CD4-positive, CD25-positive, alpha-beta regulatory T cell (primary cell): ENCODE data around the gene WFDC9. TPM values are rescaled to one million over a fixed set of nuclear protein-coding genes. Genes with fewer than 3 reads are reported as not detected.
"Not testable (repeated sequence)": the region's sequence is repeated elsewhere in the genome, so short reads cannot be mapped to it uniquely, and the experiment has no call there.

Source experiments
- ATAC-seq, 2 donors: fragments of 150-1000 bp; cut with Tn5 transposase; one replicate each; pipeline ENCODE4 v1.10.0; 2021; ENCODE audit warnings: low read depth in 2 of 2, moderate number of reproducible peaks in 2 of 2, moderate library complexity in 1 of 2
- DNase-seq, 3 donors: peaks; one replicate each; pipeline versions ENCODE4 v3.0.0 to v3.0.0-alpha.2; 2012 to 2022; ENCODE audit warnings: mixed read lengths in 1 of 3
- H3K27ac ChIP-seq: one replicate; pipeline ENCODE4 v1.7.0; 2013; ENCODE audit warnings: mild to moderate bottlenecking, low read length; ENCODE audit not compliant: insufficient read depth, poor library complexity, severe bottlenecking
- H3K27me3 ChIP-seq: one replicate; pipeline ENCODE4 v1.7.0; 2013; ENCODE audit warnings: low read length; ENCODE audit not compliant: control insufficient read depth, insufficient read depth
- H3K36me3 ChIP-seq: one replicate; pipeline ENCODE4 v1.7.0; 2013; ENCODE audit warnings: mild to moderate bottlenecking, low read length, moderate library complexity; ENCODE audit not compliant: control insufficient read depth, insufficient read depth
- H3K4me1 ChIP-seq: 2 replicates; pipeline ENCODE4 v1.7.0; 2013; ENCODE audit warnings: mild to moderate bottlenecking, low read length; ENCODE audit not compliant: insufficient read depth, control insufficient read depth, poor library complexity, severe bottlenecking
- H3K4me3 ChIP-seq: one replicate; pipeline ENCODE4 v1.7.0; 2013; ENCODE audit warnings: low read depth, mild to moderate bottlenecking, low read length, moderate library complexity
- H3K9me3 ChIP-seq, 2 experiments: 1 replicate in 1 of 2; 2 replicates in 1 of 2; pipeline ENCODE4 v1.7.0; 2013; ENCODE audit warnings: low read length in 2 of 2, mild to moderate bottlenecking in 1 of 2, moderate library complexity in 1 of 2; ENCODE audit not compliant: control insufficient read depth in 2 of 2
- H3K27ac Mint-ChIP-seq, 3 donors: one replicate each; pipeline ENCODE4 v1.8.0; 2020 to 2022; ENCODE audit warnings: mild to moderate bottlenecking in 3 of 3, mixed read lengths in 3 of 3, moderate library complexity in 2 of 3
- H3K27me3 Mint-ChIP-seq: one replicate; pipeline ENCODE4 v1.8.0; 2022; ENCODE audit warnings: mild to moderate bottlenecking, mixed read lengths
- H3K36me3 Mint-ChIP-seq: one replicate; pipeline ENCODE4 v1.8.0; 2020; ENCODE audit warnings: mixed read lengths
- H3K4me1 Mint-ChIP-seq, 4 donors: one replicate each; pipeline ENCODE4 v1.8.0; 2020 to 2022; ENCODE audit warnings: mixed read lengths in 4 of 4, mild to moderate bottlenecking in 1 of 4
- H3K4me3 Mint-ChIP-seq, 4 donors: one replicate each; pipeline ENCODE4 v1.8.0; 2020 to 2022; ENCODE audit warnings: mild to moderate bottlenecking in 4 of 4, mixed read lengths in 4 of 4, moderate library complexity in 3 of 4
- H3K9me3 Mint-ChIP-seq, 7 donors: one replicate each; pipeline ENCODE4 v1.8.0; 2020 to 2022; ENCODE audit warnings: mixed read lengths in 7 of 7, mild to moderate bottlenecking in 3 of 7, moderate library complexity in 2 of 7
- polyA plus RNA-seq, 4 donors: library from polyadenylated mRNA; unstranded; fragments of 300-500 nt; fragmentation: Illumina TruSeq; gene quantifications; one replicate each; pipeline ENCODE4 v1.2.3, GENCODE V29; 2021
- total RNA-seq: library from RNA; stranded (reverse); gene quantifications from one replicate; pipeline ENCODE4 v1.2.3, GENCODE V29; 2022

Gene WFDC9
- total and polyA plus RNA-seq, 5 donors from 2014 or later, result not detected

- DNase-seq (no peak), ATAC-seq (no peak)
- Histone ChIP-seq H3K27ac (no peak overlapping the region), H3K27me3 (no peaks in the 10 kb centered on the region), H3K4me3 (no peak overlapping the region), H3K36me3 (no peaks in the 10 kb centered on the region), H3K4me1 (no peaks in the 10 kb centered on the region), H3K9me3 (no peaks in the 10 kb centered on the region)
- no peak overlapping the region for H3K4me3 Mint-ChIP-seq
- no peaks in the 10 kb centered on the region for H3K4me1 Mint-ChIP-seq
- no peaks in the 10 kb centered on the region for H3K36me3 Mint-ChIP-seq
- H3K9me3 Mint-ChIP-seq, result peaks cover 0 to 2% (median 0%) of the 10 kb centered on the region in 7 donors
- peaks cover 28% of the 10 kb centered on the region for H3K27me3 Mint-ChIP-seq
- no peak overlapping the region for H3K27ac Mint-ChIP-seq
Measured at GRCh38 chr20:45589725-45590124, 41.4 kb downstream of the WFDC9 start.

GRCh38 chr20:45588800-45589199 lies 42.3 kb downstream of the WFDC9 start:
- no peaks in the 10 kb centered on the region for H3K4me1 ChIP-seq
- Mint-ChIP-seq H3K27me3 (peaks cover 21% of the 10 kb centered on the region), H3K27ac (no peak overlapping the region), H3K4me1 (no peaks in the 10 kb centered on the region), H3K9me3 (peaks cover 0 to 2% (median 0%) of the 10 kb centered on the region in 7 donors), H3K36me3 (no peaks in the 10 kb centered on the region), H3K4me3 (no peak overlapping the region)
- no peak overlapping the region for H3K4me3 ChIP-seq
- H3K27me3 ChIP-seq, result no peaks in the 10 kb centered on the region
- no peaks in the 10 kb centered on the region for H3K9me3 ChIP-seq
- H3K36me3 ChIP-seq, result no peaks in the 10 kb centered on the region
- ATAC-seq, result no peak
- no peak overlapping the region for H3K27ac ChIP-seq
- no peak for DNase-seq

- not testable (repeated sequence) for H3K4me1 ChIP-seq, H3K9me3 Mint-ChIP-seq, DNase-seq, H3K27me3 ChIP-seq, H3K4me3 Mint-ChIP-seq, H3K36me3 ChIP-seq, ATAC-seq, H3K36me3 Mint-ChIP-seq, H3K4me1 Mint-ChIP-seq, H3K27ac ChIP-seq, H3K9me3 ChIP-seq, H3K4me3 ChIP-seq, H3K27ac Mint-ChIP-seq
- H3K27me3 Mint-ChIP-seq, result peaks cover 15% of the 10 kb centered on the region
Measured at GRCh38 chr20:45585986-45586385, 45.1 kb downstream of the WFDC9 start.

- not testable (repeated sequence) for ATAC-seq, H3K9me3 Mint-ChIP-seq, H3K27ac Mint-ChIP-seq
Measured at GRCh38 chr20:45584294-45584693, 46.8 kb downstream of the WFDC9 start.

GRCh38 chr20:45583502-45583901 lies 47.6 kb downstream of the WFDC9 start:
- Mint-ChIP-seq H3K9me3 (no peaks in the 10 kb centered on the region), H3K4me1 (no peaks in the 10 kb centered on the region), H3K27ac (no peak overlapping the region), H3K4me3 (no peak overlapping the region), H3K36me3 (no peaks in the 10 kb centered on the region), H3K27me3 (peaks cover 28% of the 10 kb centered on the region)
- Histone ChIP-seq H3K27me3 (peaks cover 9% of the 10 kb centered on the region), H3K4me1 (no peaks in the 10 kb centered on the region), H3K9me3 (no peaks in the 10 kb centered on the region), H3K4me3 (no peak overlapping the region), H3K27ac (no peak overlapping the region), H3K36me3 (no peaks in the 10 kb centered on the region)
- DNase-seq, result no peak
- ATAC-seq, result no peak

More at GRCh38 chr20:45584294-45584693, 46.8 kb downstream of the WFDC9 start:
- H3K27me3 Mint-ChIP-seq, result peaks cover 25% of the 10 kb centered on the region
- not testable (repeated sequence) for H3K4me1 ChIP-seq, H3K4me3 ChIP-seq, H3K9me3 ChIP-seq, H3K36me3 ChIP-seq, H3K4me3 Mint-ChIP-seq, H3K27ac ChIP-seq, DNase-seq, H3K4me1 Mint-ChIP-seq, H3K36me3 Mint-ChIP-seq, H3K27me3 ChIP-seq

- Histone ChIP-seq H3K36me3 (no peaks in the 10 kb centered on the region), H3K4me3 (no peak overlapping the region), H3K4me1 (no peaks in the 10 kb centered on the region), H3K27ac (no peak overlapping the region), H3K27me3 (peaks cover 11% of the 10 kb centered on the region), H3K9me3 (no peaks in the 10 kb centered on the region)
- no peak overlapping the region for H3K4me3 Mint-ChIP-seq
- ATAC-seq (no peak), DNase-seq (no peak)
- no peak overlapping the region for H3K27ac Mint-ChIP-seq
- H3K36me3 Mint-ChIP-seq, result no peaks in the 10 kb centered on the region
- no peaks in the 10 kb centered on the region for H3K9me3 Mint-ChIP-seq
- peaks cover 28% of the 10 kb centered on the region for H3K27me3 Mint-ChIP-seq
- no peaks in the 10 kb centered on the region for H3K4me1 Mint-ChIP-seq
Measured at GRCh38 chr20:45581702-45582101, 49.4 kb downstream of the WFDC9 start.

- Histone ChIP-seq H3K36me3 (no peaks in the 10 kb centered on the region), H3K27ac (no peak within 1 kb of the TSS), H3K27me3 (peaks cover 12% of the 10 kb centered on the region), H3K4me3 (no peak within 1 kb of the TSS), H3K9me3 (no peaks in the 10 kb centered on the region), H3K4me1 (no peaks in the 10 kb centered on the region)
- ATAC-seq (no peak), DNase-seq (no peak)
- no peaks in the 10 kb centered on the region for H3K36me3 Mint-ChIP-seq
- H3K9me3 Mint-ChIP-seq, result no peaks in the 10 kb centered on the region
- no peak within 1 kb of the TSS for H3K27ac Mint-ChIP-seq
- no peaks in the 10 kb centered on the region for H3K4me1 Mint-ChIP-seq
- H3K4me3 Mint-ChIP-seq, result no peak within 1 kb of the TSS
- peaks cover 40% of the 10 kb centered on the region for H3K27me3 Mint-ChIP-seq
Measured at GRCh38 chr20:45579184-45579583, 51.9 kb downstream of the WFDC9 start, which contains the start of gene WFDC8. Gene WFDC8, minus strand, starts transcription at chr20:45579284. Its CDS starts 37 bp downstream, at chr20:45579247.

GRCh38 chr20:45578231-45578630 lies 52.9 kb downstream of the WFDC9 start:
- Histone ChIP-seq H3K9me3 (no peaks in the 10 kb centered on the region), H3K36me3 (no peaks in the 10 kb centered on the region), H3K27me3 (peaks cover 9% of the 10 kb centered on the region), H3K27ac (no peak overlapping the region), H3K4me1 (no peaks in the 10 kb centered on the region), H3K4me3 (no peak overlapping the region)
- no peak for DNase-seq
- Mint-ChIP-seq H3K27me3 (peaks cover 40% of the 10 kb centered on the region), H3K27ac (no peak overlapping the region), H3K36me3 (no peaks in the 10 kb centered on the region), H3K4me3 (no peak overlapping the region), H3K9me3 (no peaks in the 10 kb centered on the region), H3K4me1 (no peaks in the 10 kb centered on the region)
- no peak for ATAC-seq
